HEK293T (cell line): ENCODE measurements around the gene TEX29.

Experiments
- BHLHE40 ChIP-seq: fragments of 450-650 bp; IDR thresholded peaks from 2 replicates; pipeline ENCODE4 v1.6.1; 2016; ENCODE audit warnings: mild to moderate bottlenecking, moderate library complexity, borderline replicate concordance
- CTBP1 ChIP-seq: fragments of 450-650 bp; IDR thresholded peaks from 2 replicates; pipeline ENCODE4 v1.6.1; 2016; ENCODE audit warnings: borderline replicate concordance
- FOXM1 ChIP-seq: fragments of 450-650 bp; IDR thresholded peaks from 2 replicates; pipeline ENCODE4 v1.6.1; 2017; ENCODE audit warnings: mild to moderate bottlenecking, borderline replicate concordance
- LEF1 ChIP-seq: fragments of 450-650 bp; IDR thresholded peaks from 2 replicates; pipeline ENCODE4 v1.6.1; 2017; ENCODE audit warnings: mild to moderate bottlenecking, borderline replicate concordance
- NFRKB ChIP-seq: fragments of 450-650 bp; IDR thresholded peaks from 2 replicates; pipeline ENCODE4 v1.6.1; 2016; ENCODE audit warnings: mild to moderate bottlenecking, moderate library complexity
- TF ChIP-seq, protein P1 (sequence below): fragments of 450-650 bp; IDR thresholded peaks from 2 replicates; pipeline ENCODE4 v1.6.1; 2016

DNA sequence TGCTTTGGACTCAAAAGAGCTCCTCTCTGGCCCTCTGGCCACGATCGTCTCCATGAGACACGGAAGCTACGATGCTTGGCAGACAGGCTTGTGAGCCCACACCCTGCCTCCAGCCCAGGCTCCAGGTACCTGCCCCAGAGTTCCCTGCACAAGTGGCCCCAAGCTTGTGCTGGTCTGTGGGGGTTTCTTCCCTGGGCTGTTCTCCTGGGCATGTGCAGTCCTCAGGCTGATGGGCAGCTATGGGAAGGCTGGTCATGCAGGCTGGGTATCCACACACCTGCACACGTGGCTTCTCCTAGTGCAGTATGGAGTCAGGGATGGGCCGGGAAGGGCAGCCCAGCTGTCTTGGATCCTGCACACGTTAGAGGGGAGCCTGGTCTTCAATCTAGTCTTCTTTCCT, 43.1 kb downstream of the TEX29 start:
- TF ChIP-seq BHLHE40 (no peak), CTBP1 (no peak), NFRKB (no peak), FOXM1 (no peak), LEF1 (no peak)
- TF ChIP-seq, protein P1, sequence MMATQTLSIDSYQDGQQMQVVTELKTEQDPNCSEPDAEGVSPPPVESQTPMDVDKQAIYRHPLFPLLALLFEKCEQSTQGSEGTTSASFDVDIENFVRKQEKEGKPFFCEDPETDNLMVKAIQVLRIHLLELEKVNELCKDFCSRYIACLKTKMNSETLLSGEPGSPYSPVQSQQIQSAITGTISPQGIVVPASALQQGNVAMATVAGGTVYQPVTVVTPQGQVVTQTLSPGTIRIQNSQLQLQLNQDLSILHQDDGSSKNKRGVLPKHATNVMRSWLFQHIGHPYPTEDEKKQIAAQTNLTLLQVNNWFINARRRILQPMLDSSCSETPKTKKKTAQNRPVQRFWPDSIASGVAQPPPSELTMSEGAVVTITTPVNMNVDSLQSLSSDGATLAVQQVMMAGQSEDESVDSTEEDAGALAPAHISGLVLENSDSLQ = no peak
